Breast epithelium (tissue), 4 donors: ENCODE results near the gene EML6. TPM values are rescaled to one million over a fixed set of nuclear protein-coding genes. Genes with fewer than 3 reads are reported as not detected.

Experiments used
- DNase-seq, 2 donors: peaks; one replicate each; pipeline ENCODE4 v3.0.0-alpha.2; 2019; ENCODE audit warnings: low spot score in 2 of 2
- H3K27ac ChIP-seq, 2 donors: fragments of 200-600 bp; sonication (generic) in 1 of 2; one replicate each; pipeline ENCODE4 v1.5.1; 2016 to 2019; ENCODE audit warnings: mild to moderate bottlenecking in 1 of 2
- H3K27me3 ChIP-seq, 2 donors: fragments of 200-600 bp; sonication (generic) in 1 of 2; one replicate each; pipeline versions ENCODE4 v1.5.1 to v1.6.0; 2017 to 2019; ENCODE audit warnings: control low read depth in 1 of 2, mild to moderate bottlenecking in 1 of 2
- H3K36me3 ChIP-seq: fragments of 200-600 bp; one replicate; pipeline ENCODE4 v1.5.1; 2019
- H3K4me1 ChIP-seq, 2 donors: fragments of 200-600 bp; sonication (generic); one replicate each; pipeline ENCODE4 v1.5.1; 2016 to 2019; ENCODE audit warnings: control low read depth in 1 of 2
- H3K4me3 ChIP-seq, 3 donors: fragments of 200-600 bp; sonication (generic); 1 replicate in 2 of 3; 2 replicates in 1 of 3; pipeline ENCODE4 v1.5.1; 2016 to 2019; ENCODE audit warnings: mild to moderate bottlenecking in 3 of 3, moderate library complexity in 2 of 3
- H3K9me3 ChIP-seq, 2 donors: fragments of 200-600 bp; sonication (generic) in 1 of 2; one replicate each; pipeline ENCODE4 v1.5.1; 2016 to 2019; ENCODE audit warnings: control low read depth in 1 of 2
- POLR2A ChIP-seq: fragments of 450-650 bp; IDR thresholded peaks from one replicate; pipeline ENCODE4 v1.6.1; 2016; ENCODE audit warnings: antibody characterized with exemption, mild to moderate bottlenecking, moderate library complexity
- POLR2AphosphoS5 ChIP-seq, 3 donors: sonication (generic); formaldehyde crosslinking; IDR thresholded peaks; one replicate each; pipeline ENCODE4 v1.6.1; 2017; ENCODE audit warnings: antibody characterized with exemption in 3 of 3
- intact Hi-C: fragments of 100-400 bp; cut with DNase I; formaldehyde crosslinking; loops from one replicate; pipeline ENCODE4 v1.15.1; 2023; ENCODE audit warnings: low total_unique reads
- total RNA-seq, 3 donors: library from RNA; depleted of rRNA; stranded (reverse); fragments of >200 nt; gene quantifications; one replicate each; pipeline ENCODE4 v1.1.0, GENCODE V29; 2016
- TF ChIP-seq, protein P1 (sequence below), 3 donors: fragments of 450-650 bp; IDR thresholded peaks; one replicate each; pipeline ENCODE4 v1.5.1; 2016 to 2017; ENCODE audit warnings: antibody characterized with exemption in 3 of 3, mild to moderate bottlenecking in 3 of 3, moderate library complexity in 3 of 3

Gene EML6
- total RNA-seq, 3 donors from 2014 or later = 1.9 to 5.9 (median 2.3) TPM

DNA sequence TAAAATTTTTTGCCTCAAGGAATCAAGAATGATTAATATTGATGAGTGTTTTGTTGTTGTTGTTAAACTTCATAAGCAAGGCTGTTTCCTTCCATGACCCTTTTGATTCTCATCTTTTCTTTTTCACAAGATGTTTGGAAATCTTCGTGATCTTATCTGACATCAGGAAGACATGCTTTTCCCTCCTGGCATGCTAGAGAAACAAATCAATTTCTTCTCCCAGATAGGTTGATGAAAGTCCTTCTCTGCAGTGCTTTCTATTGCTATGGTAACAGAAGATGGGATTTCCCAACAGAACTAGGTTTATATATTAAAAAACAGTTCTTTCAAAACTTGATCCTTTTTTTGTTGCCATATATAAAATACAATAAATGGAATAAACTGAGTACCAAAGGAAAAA lies 85.2 kb downstream of the EML6 start:
- no peaks in the 10 kb centered on the region for H3K4me1 ChIP-seq
- no peak overlapping the region for H3K4me3 ChIP-seq
- TF ChIP-seq POLR2A = no peak
- TF ChIP-seq POLR2AphosphoS5 (IDR thresholded peaks at IDR 0.05) = no peak
- TF ChIP-seq, protein P1, sequence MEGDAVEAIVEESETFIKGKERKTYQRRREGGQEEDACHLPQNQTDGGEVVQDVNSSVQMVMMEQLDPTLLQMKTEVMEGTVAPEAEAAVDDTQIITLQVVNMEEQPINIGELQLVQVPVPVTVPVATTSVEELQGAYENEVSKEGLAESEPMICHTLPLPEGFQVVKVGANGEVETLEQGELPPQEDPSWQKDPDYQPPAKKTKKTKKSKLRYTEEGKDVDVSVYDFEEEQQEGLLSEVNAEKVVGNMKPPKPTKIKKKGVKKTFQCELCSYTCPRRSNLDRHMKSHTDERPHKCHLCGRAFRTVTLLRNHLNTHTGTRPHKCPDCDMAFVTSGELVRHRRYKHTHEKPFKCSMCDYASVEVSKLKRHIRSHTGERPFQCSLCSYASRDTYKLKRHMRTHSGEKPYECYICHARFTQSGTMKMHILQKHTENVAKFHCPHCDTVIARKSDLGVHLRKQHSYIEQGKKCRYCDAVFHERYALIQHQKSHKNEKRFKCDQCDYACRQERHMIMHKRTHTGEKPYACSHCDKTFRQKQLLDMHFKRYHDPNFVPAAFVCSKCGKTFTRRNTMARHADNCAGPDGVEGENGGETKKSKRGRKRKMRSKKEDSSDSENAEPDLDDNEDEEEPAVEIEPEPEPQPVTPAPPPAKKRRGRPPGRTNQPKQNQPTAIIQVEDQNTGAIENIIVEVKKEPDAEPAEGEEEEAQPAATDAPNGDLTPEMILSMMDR (IDR thresholded peaks at IDR 0.05) = no peak
- intact Hi-C loops = no loop called here
- no peaks in the 10 kb centered on the region for H3K9me3 ChIP-seq
- no peaks in the 10 kb centered on the region for H3K27me3 ChIP-seq
- no peak for DNase-seq
- H3K36me3 ChIP-seq = no peaks in the 10 kb centered on the region
- no peak overlapping the region for H3K27ac ChIP-seq

DNA sequence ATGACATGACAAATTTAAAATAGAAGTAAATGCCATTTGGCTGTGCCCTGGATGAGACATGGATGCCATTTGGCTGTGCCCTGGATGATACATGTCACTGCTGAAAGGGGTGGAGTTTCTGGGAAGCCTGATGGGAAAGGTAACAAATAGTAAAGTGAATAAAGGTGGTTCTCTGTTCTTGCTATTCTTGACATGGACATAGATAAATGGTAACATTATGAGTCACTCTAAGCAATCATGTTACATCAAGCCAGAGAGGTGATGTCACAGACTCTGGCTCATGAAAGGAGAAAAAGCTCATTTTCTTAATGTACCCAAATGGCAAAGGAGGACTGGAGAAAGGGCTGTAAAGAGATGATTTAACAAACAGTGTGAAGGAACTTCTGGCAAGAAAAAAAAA lies 86.4 kb downstream of the EML6 start:
- H3K4me1 ChIP-seq = no peaks in the 10 kb centered on the region
- H3K36me3 ChIP-seq = no peaks in the 10 kb centered on the region
- TF ChIP-seq POLR2A = no peak
- intact Hi-C loops = no loop called here
- H3K4me3 ChIP-seq = no peak overlapping the region
- H3K27ac ChIP-seq = no peak overlapping the region
- no peaks in the 10 kb centered on the region for H3K9me3 ChIP-seq
- no peak for DNase-seq
- no peaks in the 10 kb centered on the region for H3K27me3 ChIP-seq

DNA sequence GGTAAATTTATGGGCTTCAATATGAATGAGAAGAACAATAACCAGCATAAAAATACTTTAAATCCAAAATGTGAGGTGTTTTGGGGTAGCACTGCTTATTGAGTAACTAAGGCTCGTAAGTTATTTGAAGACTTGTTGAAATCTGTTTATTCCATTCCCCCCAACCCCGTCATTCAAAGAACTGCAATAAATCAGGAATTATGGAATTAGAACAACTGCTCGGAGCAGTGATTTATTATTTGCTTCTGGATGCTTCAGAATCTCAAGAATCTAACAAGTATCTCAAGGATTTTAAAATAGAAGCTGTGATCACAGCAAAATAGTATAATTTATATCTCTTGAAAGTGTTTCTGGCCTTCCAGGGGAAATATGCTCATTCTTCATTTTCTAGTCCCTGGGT lies 86.8 kb downstream of the EML6 start:
- DNase-seq = no peak
- intact Hi-C loops = no loop called here
- no peaks in the 10 kb centered on the region for H3K27me3 ChIP-seq
- H3K27ac ChIP-seq = no peak overlapping the region
- H3K4me3 ChIP-seq = no peak overlapping the region
- H3K4me1 ChIP-seq = no peaks in the 10 kb centered on the region
- TF ChIP-seq POLR2AphosphoS5 (IDR thresholded peaks at IDR 0.05) (no peak), POLR2A (no peak)
- TF ChIP-seq, protein P1 (IDR thresholded peaks at IDR 0.05) = no peak
- no peaks in the 10 kb centered on the region for H3K36me3 ChIP-seq
- no peaks in the 10 kb centered on the region for H3K9me3 ChIP-seq

DNA sequence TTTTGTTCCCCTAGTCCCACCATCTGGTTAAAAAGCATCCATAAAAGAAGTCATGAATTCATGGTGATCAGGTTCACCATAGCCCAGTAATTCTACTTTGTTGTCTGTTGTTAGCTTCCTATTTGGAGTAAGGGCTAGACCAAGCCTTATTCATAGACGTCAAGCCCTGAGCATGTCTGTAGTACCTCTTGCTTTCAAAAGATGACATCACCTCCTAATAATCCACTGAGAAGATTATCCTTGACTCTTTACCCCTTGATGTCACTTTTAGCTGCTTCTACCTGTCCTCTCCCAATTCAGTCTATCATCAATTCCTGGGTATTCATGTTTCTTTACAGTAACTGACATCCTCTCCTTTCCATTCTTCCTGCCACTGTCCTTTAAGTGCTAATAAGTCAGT lies 90.1 kb downstream of the EML6 start:
- Histone ChIP-seq H3K27me3 (no peaks in the 10 kb centered on the region), H3K4me3 (no peak overlapping the region), H3K27ac (no peak overlapping the region), H3K4me1 (no peaks in the 10 kb centered on the region), H3K36me3 (no peaks in the 10 kb centered on the region), H3K9me3 (no peaks in the 10 kb centered on the region)
- no peak for DNase-seq
- TF ChIP-seq, protein P1 (IDR thresholded peaks at IDR 0.05) = no peak
- TF ChIP-seq POLR2AphosphoS5 (IDR thresholded peaks at IDR 0.05) = no peak
- TF ChIP-seq POLR2A = no peak
- intact Hi-C loops = no loop called here

DNA sequence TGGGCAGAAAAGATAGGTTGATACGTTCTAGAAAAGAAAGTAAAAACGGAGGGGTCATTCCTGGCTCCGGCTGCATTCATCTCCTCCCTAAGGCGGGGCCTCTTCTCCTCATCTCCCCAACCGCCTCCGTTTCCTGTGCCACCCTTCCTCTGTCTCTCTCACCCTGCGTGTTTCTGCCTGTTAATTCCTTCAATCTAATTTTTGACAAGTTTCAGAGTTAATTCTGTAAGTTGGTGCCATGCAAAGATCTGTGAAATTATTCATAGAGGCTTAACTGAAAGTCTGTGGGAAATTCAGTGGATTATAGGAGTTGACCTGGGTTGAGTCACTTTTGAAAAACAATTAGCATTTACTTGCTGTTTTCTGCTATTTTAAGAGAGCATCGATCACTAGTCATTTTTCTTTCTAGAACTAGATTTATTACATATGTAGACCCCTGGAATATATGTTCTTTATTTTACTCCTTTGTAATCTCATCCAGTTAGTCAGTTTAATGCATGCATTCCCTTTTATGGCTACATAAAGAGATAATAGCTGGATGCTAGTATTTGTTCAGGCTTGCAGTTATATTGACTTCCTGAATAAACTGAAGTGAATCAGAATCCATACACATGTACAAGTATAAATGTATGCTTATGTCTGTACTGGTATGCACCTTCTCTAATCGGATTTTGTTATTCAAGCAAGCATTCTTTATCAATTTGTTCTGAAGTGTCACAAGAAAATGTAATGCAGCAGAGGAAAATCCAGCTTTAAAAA lies 91.1 kb downstream of the EML6 start:
- no peaks in the 10 kb centered on the region for H3K4me1 ChIP-seq
- H3K27ac ChIP-seq = no peak overlapping the region
- no peaks in the 10 kb centered on the region for H3K36me3 ChIP-seq
- H3K9me3 ChIP-seq = no peaks in the 10 kb centered on the region
- intact Hi-C loops = no loop called here
- TF ChIP-seq, protein P1 (IDR thresholded peaks at IDR 0.05) = no peak
- no peak for TF ChIP-seq POLR2AphosphoS5 (IDR thresholded peaks at IDR 0.05)
- no peak for TF ChIP-seq POLR2A
- DNase-seq = no peak
- H3K27me3 ChIP-seq = no peaks in the 10 kb centered on the region
- H3K4me3 ChIP-seq = no peak overlapping the region
